Ovary (tissue), 9 donors: ENCODE measurements around the gene RBM20. TPM values are rescaled to one million over a fixed set of nuclear protein-coding genes. Genes with fewer than 3 reads are reported as not detected.

Experiments used
- DNase-seq, 5 donors: peaks; one replicate each; pipeline ENCODE4 v3.0.0-alpha.2; 2019 to 2020
- H3K27ac ChIP-seq, 2 donors: fragments of 200-600 bp; one replicate each; pipeline versions ENCODE4 v1.5.1 to v1.8.0; 2019 to 2022
- H3K27me3 ChIP-seq: fragments of 200-600 bp; one replicate; pipeline ENCODE4 v1.8.0; 2022
- H3K36me3 ChIP-seq: fragments of 200-600 bp; sonication (generic); one replicate; pipeline ENCODE4 v1.5.1; 2019
- H3K4me1 ChIP-seq: one replicate; pipeline ENCODE4 v1.8.1; 2013; ENCODE audit warnings: mild to moderate bottlenecking, moderate library complexity; ENCODE audit not compliant: insufficient read depth
- H3K4me3 ChIP-seq: fragments of 200-600 bp; sonication (generic); one replicate; pipeline ENCODE4 v1.5.1; 2017
- H3K9me3 ChIP-seq, 2 donors: fragments of 200-600 bp in 1 of 2; sonication (generic) in 1 of 2; one replicate each; pipeline versions ENCODE4 v1.5.1 to v1.8.1; 2013 to 2019; ENCODE audit warnings: mild to moderate bottlenecking in 1 of 2, moderate library complexity in 1 of 2
- EP300 ChIP-seq: sonication (generic); formaldehyde crosslinking; IDR thresholded peaks from one replicate; pipeline ENCODE4 v1.6.1; 2017; ENCODE audit warnings: antibody characterized with exemption
- POLR2A ChIP-seq: fragments of 450-650 bp; IDR thresholded peaks from one replicate; pipeline ENCODE4 v1.6.1; 2017; ENCODE audit warnings: antibody characterized with exemption, mild to moderate bottlenecking, moderate library complexity
- WGBS, 3 donors: extraction: QIAGEN DNeasy Blood & Tissue Kit in 1 of 3; methylation state at CpG; one replicate each; pipeline versions ENCODE4 v1.1.5 to v1.1.7; 2013 to 2017; 5-methylcytosine and 5-hydroxymethylcytosine counted together
- intact Hi-C, 4 donors: fragments of 100-400 bp; cut with DNase I; formaldehyde crosslinking; loops; one replicate each; pipeline versions ENCODE4 v1.11.0 to v1.15.1; 2022 to 2023
- polyA plus RNA-seq, 2 donors: library from polyadenylated mRNA; stranded (reverse); fragments of 200-250 nt in 1 of 2; fragments of 350-450 nt in 1 of 2; fragmentation: Illumina TruSeq in 1 of 2; extraction: RNeasy Lipid Tissue Mini Kit (QIAGEN cat#74804) in 1 of 2; gene quantifications; one replicate each; pipeline ENCODE4 v1.2.3, GENCODE V29; 2013 to 2014
- total RNA-seq, 7 donors: library from RNA; depleted of rRNA in 2 of 7; stranded (reverse); fragments of >200 nt in 2 of 7; fragmentation: NEBNext Ultra II Directional in 3 of 7; extraction: Animal tissue kit (Norgen Biotek cat#: 25700) in 3 of 7; gene quantifications; one replicate each; pipeline versions ENCODE4 v1.1.0 to v1.2.4, GENCODE V29; 2016 to 2023
- TF ChIP-seq, protein P1 (sequence below), 3 donors: fragments of 450-650 bp in 2 of 3; fragments of 200-600 bp in 1 of 3; IDR thresholded peaks; one replicate each; pipeline versions ENCODE4 v1.5.1 to v1.8.0; 2016 to 2022; ENCODE audit warnings: antibody characterized with exemption in 3 of 3, mild to moderate bottlenecking in 1 of 3
- donor health status: DM: no; HTN: no; CAD: no; lungs with moderate emphysema.
- donor health status: DM: no; HTN: no; CAD: no.
- donor health status: Bipolar disorder and iron deficiency.
- donor health status: DM: yes; HTN: yes; CAD: no.
- donor health status: DM: no; HTN: no; CAD: no.
- donor health status: DM: yes; HTN: yes; CAD: no.

Gene RBM20
- total and polyA plus RNA-seq, 9 donors: 0.96 to 4.9 (median 3.6) TPM

DNA sequence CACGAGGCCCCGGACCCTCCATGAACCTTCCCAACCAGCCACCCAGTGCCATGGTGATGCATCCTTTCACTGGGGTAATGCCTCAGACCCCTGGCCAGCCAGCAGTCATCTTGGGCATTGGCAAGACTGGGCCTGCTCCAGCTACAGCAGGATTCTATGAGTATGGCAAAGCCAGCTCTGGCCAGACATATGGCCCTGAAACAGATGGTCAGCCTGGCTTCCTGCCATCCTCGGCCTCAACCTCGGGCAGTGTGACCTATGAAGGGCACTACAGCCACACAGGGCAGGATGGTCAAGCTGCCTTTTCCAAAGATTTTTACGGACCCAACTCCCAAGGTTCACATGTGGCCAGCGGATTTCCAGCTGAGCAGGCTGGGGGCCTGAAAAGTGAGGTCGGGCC lies 137.0 kb downstream of the RBM20 start:
- TF ChIP-seq POLR2A (no peak), EP300 (no peak)
- TF ChIP-seq, protein P1, sequence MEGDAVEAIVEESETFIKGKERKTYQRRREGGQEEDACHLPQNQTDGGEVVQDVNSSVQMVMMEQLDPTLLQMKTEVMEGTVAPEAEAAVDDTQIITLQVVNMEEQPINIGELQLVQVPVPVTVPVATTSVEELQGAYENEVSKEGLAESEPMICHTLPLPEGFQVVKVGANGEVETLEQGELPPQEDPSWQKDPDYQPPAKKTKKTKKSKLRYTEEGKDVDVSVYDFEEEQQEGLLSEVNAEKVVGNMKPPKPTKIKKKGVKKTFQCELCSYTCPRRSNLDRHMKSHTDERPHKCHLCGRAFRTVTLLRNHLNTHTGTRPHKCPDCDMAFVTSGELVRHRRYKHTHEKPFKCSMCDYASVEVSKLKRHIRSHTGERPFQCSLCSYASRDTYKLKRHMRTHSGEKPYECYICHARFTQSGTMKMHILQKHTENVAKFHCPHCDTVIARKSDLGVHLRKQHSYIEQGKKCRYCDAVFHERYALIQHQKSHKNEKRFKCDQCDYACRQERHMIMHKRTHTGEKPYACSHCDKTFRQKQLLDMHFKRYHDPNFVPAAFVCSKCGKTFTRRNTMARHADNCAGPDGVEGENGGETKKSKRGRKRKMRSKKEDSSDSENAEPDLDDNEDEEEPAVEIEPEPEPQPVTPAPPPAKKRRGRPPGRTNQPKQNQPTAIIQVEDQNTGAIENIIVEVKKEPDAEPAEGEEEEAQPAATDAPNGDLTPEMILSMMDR (IDR thresholded peaks at IDR 0.05): no peak
- Histone ChIP-seq H3K36me3 (no peaks in the 10 kb centered on the region), H3K9me3 (no peaks in the 10 kb centered on the region), H3K4me1 (no peaks in the 10 kb centered on the region), H3K4me3 (no peak overlapping the region), H3K27ac (no peak overlapping the region), H3K27me3 (no peaks in the 10 kb centered on the region)
- no peak for DNase-seq
- intact Hi-C loops: no loop called here
- WGBS, 3 donors: 73 to 87% (median 78%) methylated on average over 7 of the region's 7 CpGs

DNA sequence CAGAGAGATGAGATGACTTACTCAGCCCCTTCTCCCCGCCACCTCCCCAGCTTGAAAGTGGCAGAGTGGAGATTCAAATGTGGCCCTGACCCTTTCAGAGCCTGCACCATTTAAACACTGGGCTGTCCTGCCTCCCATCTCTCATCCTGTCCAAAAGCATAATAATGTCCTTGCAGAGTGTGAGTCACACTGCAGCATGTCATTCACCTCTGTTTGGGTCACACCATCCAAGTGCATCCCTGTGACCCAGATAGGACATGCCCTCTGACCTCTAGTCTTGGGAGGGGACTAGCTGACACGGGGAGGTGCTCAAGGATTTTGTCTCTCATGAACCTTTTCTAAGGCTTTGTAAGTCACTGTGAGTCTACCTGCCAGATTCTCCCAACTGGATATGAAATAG lies 138.5 kb downstream of the RBM20 start:
- no peak for DNase-seq
- H3K27ac ChIP-seq: no peak overlapping the region
- WGBS, 3 donors: 76 to 86% (median 86%) methylated on average over 2 of the region's 2 CpGs
- no peaks in the 10 kb centered on the region for H3K27me3 ChIP-seq
- TF ChIP-seq EP300: no peak
- TF ChIP-seq, protein P1 (IDR thresholded peaks at IDR 0.05): no peak
- no peak for TF ChIP-seq POLR2A
- H3K4me3 ChIP-seq: no peak overlapping the region
- H3K36me3 ChIP-seq: no peaks in the 10 kb centered on the region
- intact Hi-C loops: no loop called here
- H3K4me1 ChIP-seq: no peaks in the 10 kb centered on the region
- no peaks in the 10 kb centered on the region for H3K9me3 ChIP-seq

DNA sequence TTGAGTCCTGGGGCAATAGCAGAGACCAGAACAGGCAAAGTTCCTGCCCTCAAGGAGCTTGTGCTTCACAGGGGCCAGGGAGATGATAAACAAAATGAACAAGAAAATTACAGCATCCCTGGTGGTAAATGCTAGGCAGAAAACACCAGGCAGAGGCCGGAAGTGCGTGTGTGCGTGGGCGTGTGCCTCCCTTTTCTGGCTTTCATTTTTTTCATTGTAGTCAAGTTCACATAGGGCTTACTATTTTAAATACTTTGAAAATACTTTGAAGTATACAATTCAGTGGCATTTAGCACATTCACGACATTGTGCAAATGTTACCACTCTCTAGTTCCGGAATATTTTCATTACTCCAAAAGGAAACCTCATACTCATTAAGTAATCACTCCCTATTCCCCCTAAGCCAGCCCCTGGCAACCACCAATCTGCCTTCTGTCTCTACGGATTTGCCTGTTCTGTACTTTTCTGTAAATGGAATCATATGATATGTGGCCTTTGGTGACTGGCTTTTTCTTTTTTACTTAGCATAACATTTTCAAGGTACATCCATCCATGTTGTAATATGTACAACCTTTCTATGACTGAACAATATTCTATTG lies 139.5 kb downstream of the RBM20 start:
- TF ChIP-seq POLR2A (no peak), EP300 (no peak)
- TF ChIP-seq, protein P1 (IDR thresholded peaks at IDR 0.05): no peak
- no peaks in the 10 kb centered on the region for H3K4me1 ChIP-seq
- no peaks in the 10 kb centered on the region for H3K27me3 ChIP-seq
- H3K4me3 ChIP-seq: no peak overlapping the region
- no peaks in the 10 kb centered on the region for H3K9me3 ChIP-seq
- DNase-seq: peak in 1 of 5 donors; percentile 61
- H3K36me3 ChIP-seq: no peaks in the 10 kb centered on the region
- H3K27ac ChIP-seq: no peak overlapping the region
- intact Hi-C loops: no loop called here
- WGBS, 3 donors: 19 to 29% (median 24%) methylated on average over 7 of the region's 7 CpGs

DNA sequence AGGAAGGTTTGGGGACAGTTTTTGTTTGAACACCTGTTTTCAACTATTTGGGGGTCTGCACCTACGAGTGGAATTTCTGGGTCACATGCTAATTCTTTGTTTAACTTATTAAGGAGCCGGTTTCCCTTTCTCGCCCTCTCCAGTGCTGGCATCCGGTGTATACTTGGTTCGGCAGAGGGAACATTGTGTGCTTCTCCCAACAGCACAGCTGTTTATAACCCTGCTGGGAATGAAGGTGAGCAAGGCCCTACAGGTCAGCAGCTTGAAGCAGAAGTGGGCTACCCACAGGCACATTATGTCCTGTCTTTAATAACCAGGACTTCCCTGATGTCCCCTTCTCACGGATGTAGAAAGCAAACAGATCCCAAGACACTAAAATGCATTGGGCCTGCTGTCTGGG lies 140.1 kb downstream of the RBM20 start:
- H3K9me3 ChIP-seq: no peaks in the 10 kb centered on the region
- no peaks in the 10 kb centered on the region for H3K4me1 ChIP-seq
- H3K27ac ChIP-seq: no peak overlapping the region
- H3K27me3 ChIP-seq: no peaks in the 10 kb centered on the region
- no peaks in the 10 kb centered on the region for H3K36me3 ChIP-seq
- WGBS, 3 donors: 60 to 67% (median 66%) methylated on average over 6 of the region's 6 CpGs
- intact Hi-C loops: no loop called here
- no peak for DNase-seq
- no peak overlapping the region for H3K4me3 ChIP-seq
- TF ChIP-seq POLR2A: no peak
- TF ChIP-seq EP300: no peak
- TF ChIP-seq, protein P1 (IDR thresholded peaks at IDR 0.05): no peak
